MM.1S (cell line): ENCODE results near the gene ACSF3.
"Not testable (repeated sequence)": the region's sequence is repeated elsewhere in the genome, so short reads cannot be mapped to it uniquely, and the experiment has no call there.

Source experiments
- DNase-seq: peaks from one replicate; pipeline ENCODE4 v3.0.0-alpha.2; 2015
- H2AFZ ChIP-seq: fragments of 300-600 bp; sonication (generic); 2 replicates; pipeline ENCODE4 v1.6.0; 2016; ENCODE audit warnings: antibody characterized with exemption, low read length
- H3F3A ChIP-seq: fragments of 300-600 bp; sonication (generic); 2 replicates; pipeline ENCODE4 v1.6.1; 2016; ENCODE audit warnings: mild to moderate bottlenecking, antibody characterized with exemption, low read length, moderate library complexity, mixed read lengths; ENCODE audit not compliant: insufficient read depth
- H3K27ac ChIP-seq: fragments of 300-600 bp; sonication (generic); 2 replicates; pipeline ENCODE4 v1.5.1; 2016; ENCODE audit warnings: mild to moderate bottlenecking, low read length
- H3K27me3 ChIP-seq: fragments of 300-600 bp; sonication (generic); replicated peaks from 2 replicates; pipeline ENCODE4 v1.6.0; 2016; ENCODE audit warnings: low read length; ENCODE audit not compliant: insufficient read depth
- H3K36me3 ChIP-seq: fragments of 300-600 bp; sonication (generic); replicated peaks from 2 replicates; pipeline ENCODE4 v1.6.1; 2016; ENCODE audit warnings: mild to moderate bottlenecking, low read length, mixed read lengths; ENCODE audit not compliant: insufficient read depth
- H3K4me1 ChIP-seq: fragments of 300-600 bp; sonication (generic); 2 replicates; pipeline ENCODE4 v1.6.1; 2016; ENCODE audit warnings: low read length, mixed read lengths
- H3K4me2 ChIP-seq: fragments of 300-600 bp; sonication (generic); 2 replicates; pipeline ENCODE4 v1.6.0; 2016; ENCODE audit warnings: low read depth, low read length
- H3K4me3 ChIP-seq: fragments of 300-600 bp; sonication (generic); 2 replicates; pipeline ENCODE4 v1.5.1; 2016; ENCODE audit warnings: low read length, mixed read lengths
- H3K79me2 ChIP-seq: fragments of 300-600 bp; sonication (generic); 2 replicates; pipeline ENCODE4 v1.6.1; 2016; ENCODE audit warnings: mixed run types, low read length, mixed read lengths
- H3K9ac ChIP-seq: fragments of 300-600 bp; sonication (generic); 2 replicates; pipeline ENCODE4 v1.6.1; 2016; ENCODE audit warnings: low read length, mixed read lengths
- H3K9me2 ChIP-seq: fragments of 300-600 bp; sonication (generic); replicated peaks from 2 replicates; pipeline ENCODE4 v1.6.1; 2016; ENCODE audit warnings: mild to moderate bottlenecking, low read length, mixed read lengths; ENCODE audit not compliant: insufficient read depth
- H3K9me3 ChIP-seq: fragments of 300-600 bp; sonication (generic); replicated peaks from 2 replicates; pipeline ENCODE4 v1.6.1; 2016; ENCODE audit warnings: mild to moderate bottlenecking, low read length, mixed read lengths; ENCODE audit not compliant: insufficient read depth
- H4K20me1 ChIP-seq: fragments of 300-600 bp; sonication (generic); 2 replicates; pipeline ENCODE4 v1.6.1; 2016; ENCODE audit warnings: mild to moderate bottlenecking, low read length, moderate library complexity, mixed read lengths; ENCODE audit not compliant: insufficient read depth
- EZH2 ChIP-seq: fragments of 300-600 bp; sonication (generic); optimal IDR thresholded peaks from 2 replicates; pipeline ENCODE3; 2017; ENCODE audit warnings: low read depth, mild to moderate bottlenecking, antibody characterized with exemption, low read length, mixed read lengths
- EZH2phosphoT487 ChIP-seq: fragments of 300-600 bp; sonication (generic); IDR thresholded peaks from 2 replicates; pipeline ENCODE4 v1.6.1; 2018; ENCODE audit warnings: antibody characterized with exemption, low read length
- TF ChIP-seq, protein P1 (sequence below): fragments of 300-600 bp; sonication (generic); IDR thresholded peaks from 2 replicates; pipeline ENCODE4 v1.5.1; 2016; ENCODE audit warnings: antibody characterized with exemption, low read length, mixed read lengths

ACSF3 gene

GRCh38 chr16:89183975-89184676 is 90.5 kb downstream of the ACSF3 start:
- H3K36me3 ChIP-seq: no peaks in the 10 kb centered on the region
- no peaks in the 10 kb centered on the region for H3F3A ChIP-seq
- no peak overlapping the region for H3K4me2 ChIP-seq
- no peaks in the 10 kb centered on the region for H3K4me1 ChIP-seq
- no peaks in the 10 kb centered on the region for H3K9me2 ChIP-seq
- no peak overlapping the region for H3K9ac ChIP-seq
- no peak for TF ChIP-seq EZH2phosphoT487
- TF ChIP-seq, protein P1, sequence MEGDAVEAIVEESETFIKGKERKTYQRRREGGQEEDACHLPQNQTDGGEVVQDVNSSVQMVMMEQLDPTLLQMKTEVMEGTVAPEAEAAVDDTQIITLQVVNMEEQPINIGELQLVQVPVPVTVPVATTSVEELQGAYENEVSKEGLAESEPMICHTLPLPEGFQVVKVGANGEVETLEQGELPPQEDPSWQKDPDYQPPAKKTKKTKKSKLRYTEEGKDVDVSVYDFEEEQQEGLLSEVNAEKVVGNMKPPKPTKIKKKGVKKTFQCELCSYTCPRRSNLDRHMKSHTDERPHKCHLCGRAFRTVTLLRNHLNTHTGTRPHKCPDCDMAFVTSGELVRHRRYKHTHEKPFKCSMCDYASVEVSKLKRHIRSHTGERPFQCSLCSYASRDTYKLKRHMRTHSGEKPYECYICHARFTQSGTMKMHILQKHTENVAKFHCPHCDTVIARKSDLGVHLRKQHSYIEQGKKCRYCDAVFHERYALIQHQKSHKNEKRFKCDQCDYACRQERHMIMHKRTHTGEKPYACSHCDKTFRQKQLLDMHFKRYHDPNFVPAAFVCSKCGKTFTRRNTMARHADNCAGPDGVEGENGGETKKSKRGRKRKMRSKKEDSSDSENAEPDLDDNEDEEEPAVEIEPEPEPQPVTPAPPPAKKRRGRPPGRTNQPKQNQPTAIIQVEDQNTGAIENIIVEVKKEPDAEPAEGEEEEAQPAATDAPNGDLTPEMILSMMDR: no peak
- no peak for TF ChIP-seq EZH2
- H3K27me3 ChIP-seq: no peaks in the 10 kb centered on the region
- no peaks in the 10 kb centered on the region for H3K79me2 ChIP-seq
- H3K9me3 ChIP-seq: no peaks in the 10 kb centered on the region
- H2AFZ ChIP-seq: no peak overlapping the region
- DNase-seq: no peak
- no peak overlapping the region for H3K4me3 ChIP-seq
- no peak overlapping the region for H3K27ac ChIP-seq
- no peaks in the 10 kb centered on the region for H4K20me1 ChIP-seq

- DNase-seq: no peak
- Histone ChIP-seq H3K9me3 (no peaks in the 10 kb centered on the region), H3K79me2 (no peaks in the 10 kb centered on the region), H3F3A (no peaks in the 10 kb centered on the region), H3K4me1 (no peaks in the 10 kb centered on the region), H4K20me1 (no peaks in the 10 kb centered on the region), H3K27me3 (no peaks in the 10 kb centered on the region), H3K4me2 (no peak overlapping the region), H3K36me3 (no peaks in the 10 kb centered on the region), H2AFZ (no peak overlapping the region), H3K9me2 (no peaks in the 10 kb centered on the region), H3K9ac (no peak overlapping the region), H3K27ac (no peak overlapping the region), H3K4me3 (no peak overlapping the region)
- TF ChIP-seq, protein P1: no peak
Measured at GRCh38 chr16:89184677-89184932, 91.0 kb downstream of the ACSF3 start.

GRCh38 chr16:89184933-89185794 is 91.5 kb downstream of the ACSF3 start:
- Histone ChIP-seq H4K20me1 (no peaks in the 10 kb centered on the region), H3K79me2 (no peaks in the 10 kb centered on the region), H2AFZ (no peak overlapping the region), H3K4me1 (no peaks in the 10 kb centered on the region), H3K4me3 (no peak overlapping the region), H3K27me3 (no peaks in the 10 kb centered on the region), H3K9me2 (no peaks in the 10 kb centered on the region), H3K4me2 (no peak overlapping the region), H3K27ac (no peak overlapping the region), H3K9me3 (no peaks in the 10 kb centered on the region), H3K36me3 (no peaks in the 10 kb centered on the region), H3F3A (no peaks in the 10 kb centered on the region), H3K9ac (no peak overlapping the region)
- no peak for DNase-seq
- no peak for TF ChIP-seq EZH2
- no peak for TF ChIP-seq EZH2phosphoT487
- TF ChIP-seq, protein P1: no peak

- not testable (repeated sequence) for DNase-seq, H3K9me2 ChIP-seq, H3K79me2 ChIP-seq, H3K4me1 ChIP-seq, H3K9me3 ChIP-seq, H4K20me1 ChIP-seq, H3K4me3 ChIP-seq, H2AFZ ChIP-seq, H3K27ac ChIP-seq, H3K4me2 ChIP-seq, H3K36me3 ChIP-seq, H3K9ac ChIP-seq, H3K27me3 ChIP-seq, H3F3A ChIP-seq
Measured at GRCh38 chr16:89185887-89186592, 92.4 kb downstream of the ACSF3 start.

DNA sequence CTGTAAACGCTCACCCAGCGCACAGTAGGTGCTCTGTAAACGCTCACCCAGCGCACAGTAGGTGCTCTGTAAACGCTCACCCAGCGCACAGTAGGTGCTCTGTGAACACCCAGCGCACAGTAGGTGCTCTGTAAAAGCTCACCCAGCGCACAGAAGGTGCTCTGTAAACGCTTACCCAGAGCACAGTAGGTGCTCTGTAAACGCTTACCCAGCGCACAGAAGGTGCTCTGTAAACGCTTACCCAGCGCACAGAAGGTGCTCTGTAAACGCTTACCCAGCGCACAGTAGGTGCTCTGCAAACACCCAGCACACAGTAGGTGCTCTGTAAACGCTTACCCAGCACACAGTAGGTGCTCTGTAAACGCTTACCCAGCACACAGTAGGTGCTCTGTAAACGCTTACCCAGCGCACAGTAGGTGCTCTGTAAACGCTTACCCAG is 93.0 kb downstream of the ACSF3 start:
- not testable (repeated sequence) for H4K20me1 ChIP-seq, H3K9me3 ChIP-seq, H3K27me3 ChIP-seq, H3K9me2 ChIP-seq, H3F3A ChIP-seq, H3K4me2 ChIP-seq, H3K79me2 ChIP-seq, H3K27ac ChIP-seq, H3K4me1 ChIP-seq, H3K9ac ChIP-seq, DNase-seq, H3K4me3 ChIP-seq, H3K36me3 ChIP-seq, H2AFZ ChIP-seq
